Mammary epithelial cell (primary cell): ENCODE data around the gene INPP4B.

Experiments
- EZH2 ChIP-seq: IDR thresholded peaks from 2 replicates; pipeline ENCODE4 v1.6.1; 2012; ENCODE audit warnings: low read length, inconsistent platforms, borderline replicate concordance
- TF ChIP-seq, protein P1 (sequence below), 2 donors: IDR thresholded peaks in 1 of 2; conservative IDR thresholded peaks in 1 of 2; 2 replicates each; pipeline ENCODE4 v1.5.1; 2011 to 2012; ENCODE audit warnings: inconsistent platforms in 2 of 2, low read length in 2 of 2, mild to moderate bottlenecking in 2 of 2, control low read depth in 1 of 2, low read depth in 1 of 2; ENCODE audit not compliant: insufficient read depth in 1 of 2; ENCODE audit errors: extremely low read depth in 1 of 2

DNA sequence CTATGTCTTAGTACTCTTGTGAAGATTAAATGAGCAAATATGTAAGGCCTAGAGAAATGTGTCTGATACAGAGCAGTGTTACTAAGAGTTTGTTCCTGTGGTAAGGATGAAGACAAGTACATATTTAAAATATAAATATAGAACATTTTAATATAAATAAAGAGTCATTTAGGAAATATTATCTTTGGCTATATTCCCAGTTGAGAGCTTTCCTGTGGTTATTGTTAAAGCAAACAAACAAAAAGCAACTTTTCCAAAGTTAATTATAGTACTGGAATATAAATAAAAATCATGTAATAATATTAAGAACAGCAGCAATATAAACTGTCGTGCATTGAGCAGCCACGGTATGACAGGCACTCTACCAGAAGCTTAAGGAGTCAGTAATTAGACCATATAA is 472.5 kb downstream of the INPP4B start:
- TF ChIP-seq, protein P1, sequence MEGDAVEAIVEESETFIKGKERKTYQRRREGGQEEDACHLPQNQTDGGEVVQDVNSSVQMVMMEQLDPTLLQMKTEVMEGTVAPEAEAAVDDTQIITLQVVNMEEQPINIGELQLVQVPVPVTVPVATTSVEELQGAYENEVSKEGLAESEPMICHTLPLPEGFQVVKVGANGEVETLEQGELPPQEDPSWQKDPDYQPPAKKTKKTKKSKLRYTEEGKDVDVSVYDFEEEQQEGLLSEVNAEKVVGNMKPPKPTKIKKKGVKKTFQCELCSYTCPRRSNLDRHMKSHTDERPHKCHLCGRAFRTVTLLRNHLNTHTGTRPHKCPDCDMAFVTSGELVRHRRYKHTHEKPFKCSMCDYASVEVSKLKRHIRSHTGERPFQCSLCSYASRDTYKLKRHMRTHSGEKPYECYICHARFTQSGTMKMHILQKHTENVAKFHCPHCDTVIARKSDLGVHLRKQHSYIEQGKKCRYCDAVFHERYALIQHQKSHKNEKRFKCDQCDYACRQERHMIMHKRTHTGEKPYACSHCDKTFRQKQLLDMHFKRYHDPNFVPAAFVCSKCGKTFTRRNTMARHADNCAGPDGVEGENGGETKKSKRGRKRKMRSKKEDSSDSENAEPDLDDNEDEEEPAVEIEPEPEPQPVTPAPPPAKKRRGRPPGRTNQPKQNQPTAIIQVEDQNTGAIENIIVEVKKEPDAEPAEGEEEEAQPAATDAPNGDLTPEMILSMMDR (conservative IDR thresholded peaks at IDR 0.05 in 1 of 2, IDR thresholded peaks at IDR 0.05 in 1 of 2; ENCODE audit: extremely low read depth in 1 of 2, insufficient read depth in 1 of 2, low read depth in 1 of 2, low read length in 2 of 2) = no peak
- TF ChIP-seq EZH2 = no peak
